Hepatic stellate cell (primary cell): ENCODE data around the gene HOXD8.

Experiments
- DNase-seq: peaks from one replicate; pipeline ENCODE4 v3.0.0; 2011; ENCODE audit warnings: low spot score

Gene HOXD8

DNA sequence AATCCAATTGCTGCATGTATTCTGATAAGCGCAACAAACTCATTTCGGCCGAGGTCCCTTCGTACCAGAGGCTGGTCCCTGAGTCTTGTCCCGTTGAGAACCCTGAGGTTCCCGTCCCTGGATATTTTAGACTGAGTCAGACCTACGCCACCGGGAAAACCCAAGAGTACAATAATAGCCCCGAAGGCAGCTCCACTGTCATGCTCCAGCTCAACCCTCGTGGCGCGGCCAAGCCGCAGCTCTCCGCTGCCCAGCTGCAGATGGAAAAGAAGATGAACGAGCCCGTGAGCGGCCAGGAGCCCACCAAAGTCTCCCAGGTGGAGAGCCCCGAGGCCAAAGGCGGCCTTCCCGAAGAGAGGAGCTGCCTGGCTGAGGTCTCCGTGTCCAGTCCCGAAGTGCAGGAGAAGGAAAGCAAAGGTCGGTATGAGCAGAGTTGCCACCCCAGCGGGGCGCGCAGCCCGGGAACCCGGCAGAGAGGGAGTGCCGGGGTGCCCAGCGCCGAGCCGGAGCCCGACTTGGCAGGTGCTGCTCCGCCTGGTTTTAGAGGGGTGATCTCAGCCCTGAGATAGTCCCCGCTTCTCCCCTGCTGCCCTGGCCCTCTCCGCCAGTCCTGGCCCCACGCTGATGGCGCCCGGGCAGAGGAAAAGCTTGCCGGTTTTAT, 12.2 kb upstream of the HOXD8 start:
- no peak for DNase-seq

GRCh38 chr2:176117823-176118371, 11.6 kb upstream of the HOXD8 start:
- no peak for DNase-seq

- no peak for DNase-seq
Measured at GRCh38 chr2:176118601-176119339, 10.7 kb upstream of the HOXD8 start.

- no peak for DNase-seq
Measured at GRCh38 chr2:176120364-176121189, 8.9 kb upstream of the HOXD8 start.

DNA sequence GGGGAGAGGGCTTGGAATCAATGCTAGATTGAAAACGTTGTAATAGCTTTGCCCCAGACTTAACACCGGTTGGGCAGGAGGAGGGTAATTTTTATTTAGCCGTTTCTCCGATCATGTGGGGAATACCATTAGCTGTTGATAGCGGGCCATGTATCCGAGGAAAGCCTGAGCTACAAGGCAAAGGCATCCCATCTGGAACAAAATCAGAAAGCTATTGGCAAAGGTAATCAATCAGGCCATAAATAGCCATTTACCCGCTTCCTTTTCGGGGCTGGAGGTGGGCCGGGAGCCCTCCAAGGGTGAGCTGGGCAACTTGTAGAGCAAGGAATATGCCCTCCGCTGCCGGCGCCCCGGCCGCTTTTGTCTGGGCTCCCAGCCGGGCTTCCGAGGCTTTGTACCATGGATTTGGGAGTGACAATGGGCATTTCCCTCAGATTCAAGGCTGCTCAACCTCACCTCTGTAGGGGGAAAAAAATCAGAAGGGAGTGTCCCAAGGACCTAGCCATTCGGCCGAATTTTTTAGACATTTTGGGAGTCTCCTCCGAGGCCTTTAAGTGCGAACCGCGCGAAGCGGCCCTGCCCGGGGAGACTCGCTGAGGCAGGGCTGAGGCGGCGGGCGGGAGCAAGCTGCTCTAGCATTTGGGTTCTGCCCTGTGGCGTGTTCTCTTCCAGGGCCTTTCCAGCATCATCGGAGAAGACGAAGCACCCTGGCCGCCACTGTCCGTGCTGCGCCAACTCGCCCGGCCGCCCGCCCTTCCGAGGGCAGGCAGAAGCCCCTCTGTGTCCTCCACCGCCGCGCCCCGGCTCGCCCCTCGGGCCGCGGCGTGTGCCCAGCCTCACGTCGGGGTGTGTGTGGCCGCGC, 8.1 kb upstream of the HOXD8 start:
- no peak for DNase-seq

GRCh38 chr2:176122052-176122682, 7.3 kb upstream of the HOXD8 start:
- DNase-seq, result no peak

DNA sequence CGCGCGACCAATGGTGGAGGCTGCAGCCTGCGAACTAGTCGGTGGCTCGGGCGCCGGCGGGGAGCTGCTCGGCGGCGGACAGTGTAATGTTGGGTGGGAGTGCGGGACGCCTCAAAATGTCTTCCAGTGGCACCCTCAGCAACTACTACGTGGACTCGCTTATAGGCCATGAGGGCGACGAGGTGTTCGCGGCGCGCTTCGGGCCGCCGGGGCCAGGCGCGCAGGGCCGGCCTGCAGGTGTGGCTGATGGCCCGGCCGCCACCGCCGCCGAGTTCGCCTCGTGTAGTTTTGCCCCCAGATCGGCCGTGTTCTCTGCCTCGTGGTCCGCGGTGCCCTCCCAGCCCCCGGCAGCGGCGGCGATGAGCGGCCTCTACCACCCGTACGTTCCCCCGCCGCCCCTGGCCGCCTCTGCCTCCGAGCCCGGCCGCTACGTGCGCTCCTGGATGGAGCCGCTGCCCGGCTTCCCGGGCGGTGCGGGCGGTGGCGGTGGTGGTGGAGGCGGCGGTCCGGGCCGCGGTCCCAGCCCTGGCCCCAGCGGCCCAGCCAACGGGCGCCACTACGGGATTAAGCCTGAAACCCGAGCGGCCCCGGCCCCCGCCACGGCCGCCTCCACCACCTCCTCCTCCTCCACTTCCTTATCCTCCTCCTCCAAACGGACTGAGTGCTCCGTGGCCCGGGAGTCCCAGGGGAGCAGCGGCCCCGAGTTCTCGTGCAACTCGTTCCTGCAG, 6.7 kb upstream of the HOXD8 start, which contains the start of gene HOXD9:
Gene HOXD9 (plus strand): TSS at position 37 of the 728 bp plus-strand sequence. CDS start 50 bp downstream, at position 87.
- no peak for DNase-seq

DNA sequence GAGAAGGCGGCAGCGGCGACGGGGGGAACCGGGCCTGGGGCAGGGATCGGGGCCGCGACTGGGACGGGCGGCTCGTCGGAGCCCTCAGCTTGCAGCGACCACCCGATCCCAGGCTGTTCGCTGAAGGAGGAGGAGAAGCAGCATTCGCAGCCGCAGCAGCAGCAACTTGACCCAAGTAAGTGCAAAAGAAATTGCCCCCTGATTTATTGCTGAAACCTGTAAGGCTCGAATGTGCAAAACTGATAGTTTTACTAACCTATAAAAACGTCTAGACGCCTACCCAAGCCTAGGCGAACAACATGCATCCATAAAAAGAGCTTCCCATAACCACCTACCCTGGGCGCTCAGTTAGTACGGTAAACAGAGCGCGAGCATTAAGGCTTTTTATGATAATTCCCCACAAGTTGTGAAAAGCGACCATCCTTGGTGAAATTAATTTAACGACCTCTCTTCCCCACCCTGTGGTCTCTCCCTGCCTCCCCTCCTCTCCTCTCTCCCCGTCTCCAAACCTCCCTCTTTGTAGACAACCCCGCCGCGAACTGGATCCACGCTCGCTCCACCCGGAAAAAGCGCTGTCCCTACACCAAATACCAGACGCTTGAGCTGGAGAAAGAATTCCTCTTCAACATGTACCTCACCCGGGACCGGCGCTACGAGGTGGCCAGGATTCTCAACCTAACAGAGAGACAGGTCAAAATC, 5.9 kb upstream of the HOXD8 start:
- no peak for DNase-seq

GRCh38 chr2:176124110-176124946, 5.2 kb upstream of the HOXD8 start:
- no peak for DNase-seq

- DNase-seq, result no peak
Measured at GRCh38 chr2:176124947-176125771, 4.3 kb upstream of the HOXD8 start.

DNA sequence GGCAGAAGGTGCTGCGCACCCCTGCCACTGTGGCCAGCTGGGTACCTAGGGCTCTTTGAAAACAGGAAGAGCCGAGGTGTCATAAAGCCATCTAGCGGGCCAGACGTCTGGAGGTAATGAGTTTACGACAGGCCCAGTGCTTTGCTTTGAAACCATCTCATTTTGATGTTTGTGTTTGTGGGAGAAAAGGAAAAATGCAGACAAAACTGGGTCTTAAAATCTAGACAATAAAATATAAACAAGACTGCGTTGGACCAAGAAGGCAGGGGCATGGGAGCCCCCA, 3.8 kb upstream of the HOXD8 start:
- no peak for DNase-seq

DNA sequence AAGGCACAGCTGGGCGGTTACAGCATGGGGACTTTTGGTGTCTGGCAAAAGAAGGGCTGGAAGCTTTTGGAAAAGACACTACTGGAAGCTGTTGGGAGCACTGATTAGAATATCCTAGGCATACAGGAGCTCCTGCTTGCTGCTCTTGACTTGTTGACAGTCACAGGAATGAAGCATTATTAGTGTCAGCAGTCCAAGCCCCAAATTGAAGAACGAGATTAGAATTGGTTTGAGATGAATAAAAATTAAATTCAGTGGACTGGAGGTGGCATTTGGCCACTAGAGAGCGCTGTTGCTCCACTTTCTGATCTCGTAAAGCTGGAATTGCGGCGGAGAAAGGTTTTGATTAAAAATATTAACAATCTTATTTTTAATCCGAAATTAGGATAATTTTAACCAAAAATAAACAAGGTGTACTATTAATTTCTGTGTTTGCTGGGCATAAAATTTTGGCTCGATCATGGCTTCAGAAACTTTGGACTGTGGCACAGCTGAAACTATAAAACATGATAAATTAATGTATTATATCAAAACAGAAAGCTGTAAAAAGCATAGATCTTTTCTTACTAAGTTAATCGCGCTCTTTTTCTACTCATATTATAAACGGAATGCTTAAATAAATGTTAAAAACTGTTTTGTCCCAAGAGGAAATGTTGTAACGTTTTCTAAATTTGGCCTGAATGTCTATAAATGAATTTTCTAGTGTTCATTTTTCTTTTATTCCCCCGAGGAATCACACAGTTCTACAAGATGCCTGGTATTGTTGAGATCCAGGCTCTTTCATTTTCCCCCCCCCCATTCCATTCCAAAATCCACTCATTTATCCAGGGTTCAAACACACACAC, 2.4 kb upstream of the HOXD8 start:
- DNase-seq, result peak; percentile 65

- DNase-seq, result no peak
Measured at GRCh38 chr2:176127774-176128072, 1.8 kb upstream of the HOXD8 start.

DNA sequence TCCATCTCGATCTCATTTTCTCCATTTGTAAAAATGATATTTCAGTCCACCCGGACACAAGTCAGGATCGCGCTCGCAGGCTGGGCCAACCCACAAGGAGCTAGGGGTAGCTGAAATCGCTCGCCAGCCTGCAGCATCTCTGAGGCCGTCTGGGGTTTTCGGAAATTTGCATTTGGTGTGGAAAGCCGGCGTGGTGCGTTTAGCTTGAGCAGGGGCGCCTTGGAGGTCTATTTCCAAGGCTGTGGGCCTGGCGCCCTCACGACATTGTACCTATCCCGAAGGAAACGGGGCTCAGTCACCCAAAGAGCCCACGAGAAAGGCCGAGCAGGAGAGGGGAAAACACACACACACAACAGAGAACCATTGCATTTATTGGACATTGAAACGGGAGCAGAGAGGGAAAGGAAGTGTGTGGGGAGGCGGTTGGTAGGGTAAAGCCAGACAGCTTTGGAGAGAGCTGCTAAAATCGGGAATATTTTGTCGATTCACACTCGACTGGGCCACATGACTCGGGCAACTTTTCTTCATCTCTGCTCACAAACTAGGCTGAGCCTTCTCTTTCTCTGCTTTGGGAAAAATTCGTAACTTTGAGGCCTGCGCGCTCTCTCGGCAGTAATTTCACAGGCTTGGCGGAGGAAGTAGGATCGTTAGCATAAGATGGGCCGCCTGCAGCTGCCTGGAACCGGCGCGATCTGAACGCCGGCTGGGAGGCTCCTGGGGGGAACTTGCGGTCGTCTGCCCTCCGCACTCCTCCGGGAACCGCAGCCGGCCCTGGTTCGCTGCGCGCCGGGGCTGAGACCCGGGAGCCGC, 1.1 kb upstream of the HOXD8 start:
- DNase-seq, result no peak

GRCh38 chr2:176129813-176130146, 275 bp downstream of the HOXD8 start:
- DNase-seq, result no peak

GRCh38 chr2:176130147-176130956, 847 bp downstream of the HOXD8 start:
- no peak for DNase-seq
